Heart right ventricle (tissue), 16 donors: ENCODE results near the gene ZNF488. TPM values are rescaled to one million over a fixed set of nuclear protein-coding genes. Genes with fewer than 3 reads are reported as not detected.

Experiments used
- ATAC-seq, 8 donors: fragments of 200-7000 bp; cut with Tn5 transposase; one replicate each; pipeline ENCODE4 v1.9.1; 2020; ENCODE audit warnings: mild to moderate bottlenecking in 8 of 8, moderate library complexity in 8 of 8, moderate number of reproducible peaks in 1 of 8
- DNase-seq, 2 donors: peaks; one replicate each; pipeline ENCODE4 v3.0.0-alpha.2; 2020
- H3K27ac ChIP-seq, 10 donors: fragments of 200-600 bp; sonication (generic) in 2 of 10; one replicate each; pipeline versions ENCODE4 v1.5.0 to v1.8.0; 2020 to 2022; ENCODE audit warnings: mild to moderate bottlenecking in 3 of 10
- H3K27me3 ChIP-seq, 7 donors: fragments of 200-600 bp; one replicate each; pipeline ENCODE4 v1.8.0; 2021 to 2022; ENCODE audit warnings: mild to moderate bottlenecking in 2 of 7
- H3K36me3 ChIP-seq, 9 donors: fragments of 200-600 bp; sonication (generic) in 1 of 9; one replicate each; pipeline versions ENCODE4 v1.5.0 to v1.8.0; 2020 to 2022; ENCODE audit warnings: mild to moderate bottlenecking in 2 of 9
- H3K4me1 ChIP-seq, 9 donors: fragments of 200-600 bp; sonication (generic) in 1 of 9; one replicate each; pipeline versions ENCODE4 v1.5.0 to v1.8.0; 2020 to 2022; ENCODE audit warnings: mild to moderate bottlenecking in 4 of 9
- H3K4me3 ChIP-seq, 10 donors: fragments of 200-600 bp; sonication (generic) in 2 of 10; one replicate each; pipeline versions ENCODE4 v1.5.0 to v1.8.0; 2020 to 2022; ENCODE audit warnings: mild to moderate bottlenecking in 7 of 10, moderate library complexity in 2 of 10
- H3K9me3 ChIP-seq, 11 donors: fragments of 200-600 bp in 10 of 11; sonication (generic) in 2 of 11; one replicate each; pipeline versions ENCODE4 v1.5.0 to v1.8.0; 2013 to 2022; ENCODE audit warnings: mild to moderate bottlenecking in 2 of 11, control low read depth in 1 of 11, moderate library complexity in 1 of 11
- CTCF ChIP-seq, 9 donors: fragments of 200-600 bp; sonication (generic) in 2 of 9; IDR thresholded peaks; one replicate each; pipeline versions ENCODE4 v1.5.0 to v1.8.0; 2021 to 2022; ENCODE audit warnings: antibody characterized with exemption in 9 of 9, mild to moderate bottlenecking in 5 of 9, moderate library complexity in 1 of 9
- WGBS, 2 donors: extraction: QIAGEN DNeasy Blood & Tissue Kit; methylation state at CpG; one replicate each; pipeline ENCODE4 v1.1.7; 2013; ENCODE audit warnings: inconsistent platforms in 1 of 2; 5-methylcytosine and 5-hydroxymethylcytosine counted together
- intact Hi-C, 10 donors: fragments of 100-400 bp; cut with DNase I; formaldehyde crosslinking; loops; one replicate each; pipeline versions ENCODE4 v1.11.1 to v1.14.2; 2022
- polyA plus RNA-seq, 2 donors: library from polyadenylated mRNA; stranded (reverse); fragments of 200-250 nt; gene quantifications; one replicate each; pipeline ENCODE4 v1.2.3, GENCODE V29; 2013
- total RNA-seq, 10 donors: library from RNA; stranded (reverse); fragmentation: NEBNext Ultra II Directional in 3 of 10; extraction: Animal tissue kit (Norgen Biotek cat#: 25700) in 3 of 10; gene quantifications; one replicate each; pipeline versions ENCODE4 v1.2.1 to v1.2.4, GENCODE V29; 2021 to 2023
- donor health status: Arrhythmogenic right ventricular cardiomyopathy.
- donor health status: ischemic (EF 13 %, LVEDD 7.1; RV severe dilation, severe dysfunction).
- donor health status: healthy with polysubstance abuse.
- donor health status: DM: no; HTN: yes; CAD: no.
- donor health status: DM: no; HTN: no; CAD: no.
- donor health status: ischemic (EF 25% LVEDD 6.9; RV normal size, moderate dysfunction).
- donor health status: ischemic (EF 25% LVEDD 5.7; RV mildly dilated, moderate dysfunction).
- donor health status: healthy.
- donor health status: DM: yes; HTN: yes; CAD: no.
- donor health status: Ischemic cardiomyopathy.
- donor health status: ischemic (EF 35%, LVEDD 5.7; RV mildly dilated, moderate dysfunction).
- donor health status: nonischemic (EF 11% LVEDD 7.7; RV severe dilation, severe dysfunction).
- donor health status: DM: yes; HTN: yes; CAD: no.
- donor health status: PGD.
- donor health status: ischemic (EF 29% LVEDD 5.4; RV normal size, mild dysfunction).
- donor health status: nonischemic (EF 23%, LVEDD 6.1; RV moderate dilation, normal function).

The ZNF488 gene
- total and polyA plus RNA-seq, 12 donors, result 0.05 to 0.14 (median 0.09) TPM; not detected in 7

- Histone ChIP-seq H3K36me3 (no peaks in the 10 kb centered on the region), H3K4me1 (no peaks in the 10 kb centered on the region), H3K9me3 (no peaks in the 10 kb centered on the region), H3K4me3 (no peak overlapping the region), H3K27me3 (no peaks in the 10 kb centered on the region), H3K27ac (no peak overlapping the region)
- no peak for ATAC-seq
- 85 to 86% methylated on average over 7 of the region's 7 CpGs for WGBS, 2 donors
- no peak for TF ChIP-seq CTCF (IDR thresholded peaks at IDR 0.05)
- intact Hi-C loops, result no loop called here
- DNase-seq, result no peak
Observed at GRCh38 chr10:47421057-47421952, 37.2 kb upstream of the ZNF488 start.

- H3K27ac ChIP-seq, result no peak overlapping the region
- no peaks in the 10 kb centered on the region for H3K9me3 ChIP-seq
- H3K36me3 ChIP-seq, result no peaks in the 10 kb centered on the region
- TF ChIP-seq CTCF (IDR thresholded peaks at IDR 0.05), result no peak
- no peaks in the 10 kb centered on the region for H3K27me3 ChIP-seq
- DNase-seq (no peak), ATAC-seq (no peak)
- intact Hi-C loops, result no loop called here
- no peaks in the 10 kb centered on the region for H3K4me1 ChIP-seq
- 81 to 89% methylated on average over 14 of the region's 14 CpGs for WGBS, 2 donors
- H3K4me3 ChIP-seq, result no peak overlapping the region
Observed at GRCh38 chr10:47420305-47421056, 36.4 kb upstream of the ZNF488 start.

DNA sequence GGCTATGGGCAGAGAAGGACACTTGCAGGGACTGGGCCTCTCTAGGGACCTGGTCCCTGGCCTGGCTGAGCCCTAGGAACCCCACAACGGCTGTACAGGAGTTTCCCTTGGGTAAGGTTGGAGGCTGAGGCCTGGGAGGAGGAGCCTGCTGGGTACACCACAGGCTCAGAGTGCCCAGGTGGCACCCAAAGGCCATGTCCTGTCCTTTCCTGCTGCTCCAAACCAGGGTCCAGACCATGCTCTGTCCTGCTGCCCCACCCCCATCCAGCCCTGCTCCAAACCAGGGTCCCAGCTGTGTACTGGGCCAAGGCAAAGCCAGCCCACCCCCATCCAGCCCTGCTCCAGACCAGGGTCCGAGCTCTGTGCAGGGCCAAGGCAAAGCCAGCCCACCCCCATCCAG, 35.3 kb upstream of the ZNF488 start:
- no peak for TF ChIP-seq CTCF (IDR thresholded peaks at IDR 0.05)
- Histone ChIP-seq H3K27me3 (no peaks in the 10 kb centered on the region), H3K27ac (no peak overlapping the region), H3K4me3 (no peak overlapping the region), H3K36me3 (no peaks in the 10 kb centered on the region), H3K4me1 (no peaks in the 10 kb centered on the region), H3K9me3 (no peaks in the 10 kb centered on the region)
- intact Hi-C loops, result no loop called here
- ATAC-seq, result no peak
- DNase-seq, result no peak
- WGBS, 2 donors, result 86 to 96% methylated on average over 2 of the region's 2 CpGs

DNA sequence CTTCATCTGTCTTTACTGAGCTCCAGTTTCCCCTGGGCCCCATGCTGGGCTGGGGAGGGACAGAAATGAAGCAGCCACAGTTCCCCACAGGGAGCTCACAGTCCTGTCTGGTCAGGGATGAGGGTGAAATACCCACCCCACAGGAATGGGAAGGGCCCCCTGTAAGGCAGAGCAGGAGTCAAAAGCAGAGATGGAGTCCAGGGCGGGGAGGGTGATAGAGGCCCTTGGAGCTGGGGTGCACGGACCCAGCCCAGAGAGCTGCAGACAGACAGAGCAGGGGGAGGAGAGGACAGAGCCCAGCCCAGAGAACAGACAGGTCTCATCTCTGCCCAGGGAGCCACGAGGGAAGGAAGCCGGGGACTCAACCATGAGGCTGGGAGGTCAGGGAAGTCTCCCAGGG, 34.9 kb upstream of the ZNF488 start:
- Histone ChIP-seq H3K36me3 (no peaks in the 10 kb centered on the region), H3K4me1 (no peaks in the 10 kb centered on the region), H3K27ac (no peak overlapping the region), H3K27me3 (no peaks in the 10 kb centered on the region), H3K9me3 (no peaks in the 10 kb centered on the region), H3K4me3 (no peak overlapping the region)
- no peak for ATAC-seq
- no peak for TF ChIP-seq CTCF (IDR thresholded peaks at IDR 0.05)
- WGBS, 2 donors, result 87 to 90% methylated on average over 4 of the region's 4 CpGs
- DNase-seq, result no peak
- intact Hi-C loops, result no loop called here
